HEK293 (cell line): Measurements from ENCODE around the gene MYO18B.

ENCODE experiments used
- CTCF ChIA-PET: fragments of 350-600 bp; formaldehyde crosslinking; extraction: SDS; loops from one replicate; lab custom pipeline; 2021; ENCODE audit warnings: antibody characterized with exemption; lab: Yijun Ruan, JAX
- POLR2A ChIA-PET: fragments of 300-600 bp; formaldehyde crosslinking; extraction: SDS; loops from one replicate; lab custom pipeline; 2020; ENCODE audit warnings: antibody characterized with exemption, inconsistent platforms; lab: Yijun Ruan, JAX
- H3K27ac ChIP-seq: fragments of 200-500 bp; sonication (Bioruptor generic); 2 replicates; pipeline ENCODE4 v1.5.1; 2014; ENCODE audit warnings: low read depth, low read length, control low read depth, inconsistent platforms; ENCODE audit errors: extremely low read depth
- H3K36me3 ChIP-seq, 2 experiments: fragments of 200-500 bp in 1 of 2; sonication (Bioruptor generic) in 1 of 2; 1 replicate in 1 of 2; 2 replicates in 1 of 2; pipeline ENCODE4 v1.5.1; 2014 to 2017; ENCODE audit warnings: inconsistent platforms in 2 of 2, low read length in 2 of 2; ENCODE audit not compliant: control insufficient read depth in 2 of 2, insufficient read depth in 1 of 2
- H3K4me1 ChIP-seq: fragments of 200-500 bp; sonication (Bioruptor generic); 2 replicates; pipeline ENCODE4 v1.5.1; 2014; ENCODE audit warnings: mild to moderate bottlenecking, low read length, inconsistent platforms; ENCODE audit not compliant: control insufficient read depth, insufficient read depth
- H3K4me3 ChIP-seq: 2 replicates; pipeline ENCODE4 v1.5.1; 2011; ENCODE audit warnings: low read depth, mild to moderate bottlenecking, control low read depth, low read length, moderate library complexity
- H3K9me3 ChIP-seq: fragments of 200-500 bp; sonication (Bioruptor generic); 2 replicates; pipeline ENCODE4 v1.5.1; 2014; ENCODE audit warnings: low read depth, low read length, inconsistent platforms; ENCODE audit not compliant: control insufficient read depth, insufficient read depth
- BCL11A ChIP-seq: fragments of 450-650 bp; formaldehyde crosslinking; IDR thresholded peaks from 2 replicates; pipeline ENCODE4 v1.5.1; 2016; ENCODE audit warnings: low read depth, missing biosample characterization, missing genetic modification characterization
- BCL6B ChIP-seq: fragments of 450-650 bp; formaldehyde crosslinking; IDR thresholded peaks from 2 replicates; pipeline ENCODE4 v1.5.1; 2017; ENCODE audit warnings: missing biosample characterization, missing genetic modification characterization
- KLF1 ChIP-seq: fragments of 450-650 bp; formaldehyde crosslinking; IDR thresholded peaks from 2 replicates; pipeline ENCODE4 v1.5.1; 2016; ENCODE audit warnings: missing biosample characterization, missing genetic modification characterization
- PRDM1 ChIP-seq: fragments of 450-650 bp; formaldehyde crosslinking; IDR thresholded peaks from 2 replicates; pipeline ENCODE4; 2016; ENCODE audit warnings: missing biosample characterization, missing genetic modification characterization
- TSHZ1 ChIP-seq: fragments of 450-650 bp; formaldehyde crosslinking; IDR thresholded peaks from 2 replicates; pipeline ENCODE4 v1.5.1; 2016; ENCODE audit warnings: missing biosample characterization, missing genetic modification characterization, borderline replicate concordance
- WT1 ChIP-seq: fragments of 450-650 bp; formaldehyde crosslinking; IDR thresholded peaks from 2 replicates; pipeline ENCODE4 v1.5.1; 2016; ENCODE audit warnings: missing biosample characterization, missing genetic modification characterization
- ZBTB20 ChIP-seq: fragments of 450-650 bp; formaldehyde crosslinking; IDR thresholded peaks from 2 replicates; pipeline ENCODE4 v1.5.1; 2016; ENCODE audit warnings: missing biosample characterization, missing genetic modification characterization
- ZFP69B ChIP-seq: fragments of 450-650 bp; formaldehyde crosslinking; IDR thresholded peaks from 2 replicates; pipeline ENCODE4 v1.5.1; 2016; ENCODE audit warnings: missing biosample characterization, missing genetic modification characterization
- ZNF18 ChIP-seq: fragments of 450-650 bp; formaldehyde crosslinking; IDR thresholded peaks from 2 replicates; pipeline ENCODE4 v1.5.1; 2016; ENCODE audit warnings: missing biosample characterization, missing genetic modification characterization
- ZNF23 ChIP-seq: fragments of 450-650 bp; formaldehyde crosslinking; IDR thresholded peaks from 2 replicates; pipeline ENCODE4 v1.5.1; 2016; ENCODE audit warnings: missing biosample characterization, missing genetic modification characterization, borderline replicate concordance
- ZNF280D ChIP-seq: fragments of 450-650 bp; formaldehyde crosslinking; IDR thresholded peaks from 2 replicates; pipeline ENCODE4 v1.5.1; 2016; ENCODE audit warnings: missing biosample characterization, missing genetic modification characterization
- ZNF311 ChIP-seq: fragments of 450-650 bp; formaldehyde crosslinking; IDR thresholded peaks from 2 replicates; pipeline ENCODE4 v1.5.1; 2017; ENCODE audit warnings: missing biosample characterization, missing genetic modification characterization, borderline replicate concordance
- ZNF48 ChIP-seq: fragments of 450-650 bp; formaldehyde crosslinking; IDR thresholded peaks from 2 replicates; pipeline ENCODE4 v1.5.1; 2016; ENCODE audit warnings: missing biosample characterization, missing genetic modification characterization
- ZNF529 ChIP-seq: fragments of 450-650 bp; formaldehyde crosslinking; IDR thresholded peaks from 2 replicates; pipeline ENCODE4 v1.5.1; 2017; ENCODE audit warnings: missing genetic modification characterization, missing biosample characterization; ENCODE audit not compliant: insufficient replicate concordance
- ZNF654 ChIP-seq: fragments of 450-650 bp; formaldehyde crosslinking; IDR thresholded peaks from 2 replicates; pipeline ENCODE4 v1.5.1; 2016; ENCODE audit warnings: low read depth, missing biosample characterization, missing genetic modification characterization
- ZNF658 ChIP-seq: fragments of 450-650 bp; formaldehyde crosslinking; IDR thresholded peaks from 2 replicates; pipeline ENCODE4; 2016; ENCODE audit warnings: missing biosample characterization, missing genetic modification characterization
- ZNF670 ChIP-seq: fragments of 450-650 bp; formaldehyde crosslinking; IDR thresholded peaks from 2 replicates; pipeline ENCODE4 v1.5.1; 2016; ENCODE audit warnings: missing biosample characterization, missing genetic modification characterization, low read depth
- ZNF768 ChIP-seq: fragments of 450-650 bp; formaldehyde crosslinking; IDR thresholded peaks from 2 replicates; pipeline ENCODE4 v1.5.1; 2018; ENCODE audit warnings: missing biosample characterization, mild to moderate bottlenecking, missing genetic modification characterization
- ZNF785 ChIP-seq: fragments of 450-650 bp; formaldehyde crosslinking; IDR thresholded peaks from 2 replicates; pipeline ENCODE4 v1.5.1; 2016; ENCODE audit warnings: missing biosample characterization, missing genetic modification characterization
- ZNF843 ChIP-seq: fragments of 450-650 bp; formaldehyde crosslinking; IDR thresholded peaks from 2 replicates; pipeline ENCODE4 v1.5.1; 2016; ENCODE audit warnings: missing biosample characterization, missing genetic modification characterization

Gene MYO18B

GRCh38 chr22:25953919-25954318, 211.9 kb downstream of the MYO18B start (continued):
- TF ChIP-seq ZNF785, result no peak

GRCh38 chr22:25955323-25955722, 213.3 kb downstream of the MYO18B start:
- CTCF ChIA-PET, result interaction anchor here (1.1 kb wide), 1 partner anchor 52 kb away, joined by 3 read pairs; no protein-coding TSS in a partner anchor
- Histone ChIP-seq H3K4me3 (no peak overlapping the region), H3K9me3 (no peaks in the 10 kb centered on the region), H3K27ac (no peak overlapping the region), H3K36me3 (no peaks in the 10 kb centered on the region), H3K4me1 (no peaks in the 10 kb centered on the region)
- TF ChIP-seq ZNF529 (tag by site-specific recombination) (no peak), BCL11A (tag by site-specific recombination) (no peak), ZNF670 (tag by site-specific recombination) (no peak), ZNF654 (no peak), ZNF23 (tag by site-specific recombination) (no peak), ZNF18 (no peak), BCL6B (no peak), ZNF658 (tag by site-specific recombination) (no peak), ZFP69B (no peak), PRDM1 (tag by site-specific recombination) (no peak), ZNF48 (no peak), ZNF311 (tag by site-specific recombination) (no peak), ZNF768 (tag by site-specific recombination) (no peak), KLF1 (no peak), TSHZ1 (tag by site-specific recombination) (no peak), ZNF843 (no peak), WT1 (tag by site-specific recombination) (no peak), ZNF280D (tag by site-specific recombination) (no peak), ZBTB20 (tag by site-specific recombination) (no peak)
- POLR2A ChIA-PET, result no interaction called here
